Muscle layer of colon (tissue), 2 donors: ENCODE results near the gene CBX7.

Experiments used
- H3K27ac ChIP-seq: one replicate; pipeline ENCODE4 v1.7.0; 2013; ENCODE audit warnings: low read depth, mild to moderate bottlenecking, low read length, moderate library complexity
- H3K27me3 ChIP-seq, 2 donors: one replicate each; pipeline ENCODE4 v1.7.0; 2013; ENCODE audit warnings: low read length in 2 of 2, mild to moderate bottlenecking in 2 of 2; ENCODE audit not compliant: insufficient read depth in 2 of 2, control insufficient read depth in 1 of 2
- H3K36me3 ChIP-seq: one replicate; pipeline ENCODE4 v1.7.0; 2013; ENCODE audit warnings: mild to moderate bottlenecking, low read length; ENCODE audit not compliant: insufficient read depth
- H3K4me1 ChIP-seq: one replicate; pipeline ENCODE4 v1.7.0; 2013; ENCODE audit warnings: mild to moderate bottlenecking, low read length; ENCODE audit not compliant: insufficient read depth
- H3K4me3 ChIP-seq, 2 donors: one replicate each; pipeline ENCODE4 v1.7.0; 2013; ENCODE audit warnings: low read length in 2 of 2, low read depth in 1 of 2, mild to moderate bottlenecking in 1 of 2, moderate library complexity in 1 of 2
- H3K9ac ChIP-seq: one replicate; pipeline ENCODE4 v1.7.0; 2013; ENCODE audit warnings: low read length
- H3K9me3 ChIP-seq: one replicate; pipeline ENCODE4 v1.7.0; 2013; ENCODE audit warnings: mild to moderate bottlenecking, low read length
- donor health status: abdominal sarcoma.
- donor health status: Adenocarcinoma of cecum.

Gene CBX7

GRCh38 chr22:39138357-39138997 lies 14.0 kb downstream of the CBX7 start:
- H3K4me3 ChIP-seq: no peak overlapping the region
- H3K27ac ChIP-seq: no peak overlapping the region
- H3K27me3 ChIP-seq: no peaks in the 10 kb centered on the region
- peaks cover 18% of the 10 kb centered on the region for H3K36me3 ChIP-seq
- peaks cover 5% of the 10 kb centered on the region for H3K4me1 ChIP-seq
- no peaks in the 10 kb centered on the region for H3K9me3 ChIP-seq
- H3K9ac ChIP-seq: no peak overlapping the region

- Histone ChIP-seq H3K4me3 (no peak overlapping the region), H3K27me3 (no peaks in the 10 kb centered on the region), H3K9me3 (no peaks in the 10 kb centered on the region), H3K4me1 (peaks cover 13% of the 10 kb centered on the region), H3K27ac (no peak overlapping the region), H3K36me3 (peaks cover 40% of the 10 kb centered on the region), H3K9ac (no peak overlapping the region)
Measured at GRCh38 chr22:39136317-39136716, 16.2 kb downstream of the CBX7 start.

DNA sequence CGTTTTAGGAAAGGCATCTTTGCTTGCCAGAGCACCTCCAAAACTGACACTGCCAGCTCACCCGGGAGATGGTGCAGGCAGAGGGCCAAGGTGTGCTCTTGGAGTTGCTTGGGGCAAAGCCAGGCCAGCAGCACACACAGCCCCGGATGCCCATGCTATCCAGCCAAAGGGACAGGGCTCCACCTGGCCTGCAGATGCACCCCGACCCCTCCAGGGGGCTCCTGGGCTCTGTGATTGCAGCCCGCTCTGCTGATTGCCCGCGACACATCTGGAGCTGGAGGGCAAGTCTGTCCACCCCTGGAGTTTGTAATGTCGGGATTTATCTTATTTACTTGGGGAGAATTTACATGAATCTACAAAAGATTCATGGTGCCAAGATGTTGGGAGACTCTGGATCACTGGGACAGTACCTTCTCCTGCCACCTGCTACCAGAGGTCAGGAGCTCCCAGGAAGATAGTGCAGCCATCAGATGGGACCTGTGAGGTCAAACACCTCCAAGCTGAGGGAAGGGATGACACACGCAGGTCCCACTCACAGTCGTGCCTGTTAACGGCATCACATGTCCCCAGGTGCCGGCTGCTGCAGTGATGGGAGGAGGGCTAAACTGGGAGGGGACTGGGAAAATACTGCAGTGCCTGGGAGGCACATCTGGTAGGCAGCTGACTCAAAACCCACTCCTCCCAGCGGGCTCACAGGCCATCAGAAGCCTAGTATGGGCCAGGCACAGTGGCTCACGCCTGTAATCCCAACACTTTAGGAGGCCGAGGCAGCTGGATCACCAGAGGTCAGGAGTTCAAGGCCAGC lies 17.2 kb downstream of the CBX7 start:
- Histone ChIP-seq H3K27ac (no peak overlapping the region), H3K4me1 (peaks cover 23% of the 10 kb centered on the region), H3K27me3 (no peaks in the 10 kb centered on the region), H3K4me3 (no peak overlapping the region), H3K9ac (no peak overlapping the region), H3K9me3 (no peaks in the 10 kb centered on the region), H3K36me3 (peaks cover 41% of the 10 kb centered on the region)

DNA sequence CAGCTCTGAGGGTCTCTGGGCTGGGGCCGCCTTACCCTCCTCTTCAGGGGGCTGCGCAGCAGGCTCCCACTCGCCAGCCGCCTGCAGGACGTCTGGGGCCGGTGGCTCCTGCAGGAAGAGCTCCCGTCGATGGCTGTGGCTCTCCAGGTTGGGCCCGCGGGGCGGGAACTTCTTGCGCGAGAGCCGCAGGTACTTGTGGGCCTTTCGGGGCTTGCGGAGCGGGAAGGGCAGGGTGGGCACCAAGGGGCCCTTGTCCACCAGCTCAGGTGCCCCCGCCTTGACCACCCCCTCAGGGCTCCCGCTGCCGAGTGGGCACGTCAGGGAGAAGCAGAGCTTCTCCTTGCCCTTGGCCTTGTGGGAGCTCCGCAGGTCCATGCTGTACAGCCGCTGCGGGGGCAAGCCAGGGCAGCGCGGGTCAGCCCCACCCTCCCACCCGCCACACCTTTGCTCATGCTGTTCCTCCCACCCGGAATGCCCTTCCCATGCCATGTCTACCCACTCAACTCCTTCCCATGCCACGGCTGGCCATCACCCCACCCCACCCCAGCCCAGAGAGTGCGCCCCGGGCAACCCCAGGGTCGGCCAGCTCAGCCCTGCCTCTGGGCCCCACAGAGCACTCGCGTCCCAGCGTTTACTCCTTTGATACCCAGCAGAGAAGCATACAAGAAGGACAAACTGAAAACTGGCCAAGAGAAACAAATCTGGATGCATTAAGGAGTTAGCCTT lies 18.0 kb downstream of the CBX7 start:
- Histone ChIP-seq H3K9ac (no peak overlapping the region), H3K27ac (no peak overlapping the region), H3K4me3 (no peak overlapping the region), H3K4me1 (peaks cover 27% of the 10 kb centered on the region), H3K9me3 (no peaks in the 10 kb centered on the region), H3K27me3 (no peaks in the 10 kb centered on the region), H3K36me3 (peaks cover 41% of the 10 kb centered on the region)

DNA sequence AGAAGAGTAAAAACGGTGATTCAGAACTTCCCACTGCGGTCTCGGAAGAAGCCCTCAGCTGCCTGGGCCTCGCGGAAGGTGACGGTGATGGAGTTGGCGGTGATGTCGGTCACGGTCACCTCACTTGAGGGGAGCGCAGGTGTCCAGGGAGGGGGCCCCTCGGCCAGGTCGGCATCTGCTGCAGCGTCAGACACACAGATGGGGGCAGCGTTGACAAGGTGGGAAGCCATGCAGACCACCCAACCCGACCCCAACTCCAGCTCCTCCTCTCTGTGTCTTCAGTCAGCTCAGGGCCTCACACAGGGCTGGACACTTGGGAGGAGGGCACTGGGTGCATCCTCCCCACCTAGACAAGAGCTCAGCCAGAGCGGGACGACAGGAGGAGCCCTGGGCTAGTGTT lies 18.6 kb downstream of the CBX7 start:
- H3K9me3 ChIP-seq: no peaks in the 10 kb centered on the region
- no peak overlapping the region for H3K4me3 ChIP-seq
- no peak overlapping the region for H3K9ac ChIP-seq
- peaks cover 40% of the 10 kb centered on the region for H3K36me3 ChIP-seq
- peaks cover 27% of the 10 kb centered on the region for H3K4me1 ChIP-seq
- H3K27ac ChIP-seq: no peak overlapping the region
- H3K27me3 ChIP-seq: no peaks in the 10 kb centered on the region

DNA sequence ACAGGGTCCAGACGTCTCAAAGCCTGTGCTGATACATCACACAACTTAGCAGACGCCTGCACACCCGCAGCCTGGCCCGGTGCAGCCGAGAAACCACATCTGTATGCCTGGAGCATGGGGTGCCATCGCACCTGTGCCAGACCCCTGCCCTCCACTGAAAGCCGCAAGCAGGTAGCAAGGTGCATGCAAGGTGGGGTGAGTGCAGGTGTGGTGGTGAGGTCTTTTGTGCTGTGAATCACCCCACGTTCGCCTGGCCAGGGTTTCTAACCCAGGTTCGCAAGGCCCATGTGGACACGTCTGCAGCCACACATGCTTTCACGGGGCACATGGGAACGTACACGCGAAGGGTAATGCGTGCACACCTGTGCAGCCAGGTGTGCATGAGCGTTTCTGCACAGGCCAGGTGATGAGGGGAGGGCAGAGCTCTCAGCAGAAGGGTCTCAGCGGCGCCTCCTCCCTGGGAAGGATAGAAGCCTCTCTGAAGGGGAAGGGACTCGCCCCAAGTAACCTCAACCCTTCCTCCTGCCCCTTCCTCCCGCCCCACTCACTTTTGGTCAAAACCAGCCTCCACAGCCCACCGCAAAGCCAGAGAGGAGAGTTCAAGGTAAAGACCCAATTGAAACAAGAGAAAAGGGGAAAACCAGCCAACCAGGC lies 19.5 kb downstream of the CBX7 start:
- Histone ChIP-seq H3K36me3 (peaks cover 32% of the 10 kb centered on the region), H3K9me3 (no peaks in the 10 kb centered on the region), H3K27me3 (no peaks in the 10 kb centered on the region), H3K9ac (no peak overlapping the region), H3K4me1 (peaks cover 27% of the 10 kb centered on the region), H3K4me3 (no peak overlapping the region), H3K27ac (no peak overlapping the region)

- no peaks in the 10 kb centered on the region for H3K27me3 ChIP-seq
- no peaks in the 10 kb centered on the region for H3K9me3 ChIP-seq
- no peak overlapping the region for H3K4me3 ChIP-seq
- H3K36me3 ChIP-seq: peaks cover 31% of the 10 kb centered on the region
- H3K27ac ChIP-seq: no peak overlapping the region
- peaks cover 27% of the 10 kb centered on the region for H3K4me1 ChIP-seq
- H3K9ac ChIP-seq: no peak overlapping the region
Measured at GRCh38 chr22:39132281-39132680, 20.2 kb downstream of the CBX7 start.

DNA sequence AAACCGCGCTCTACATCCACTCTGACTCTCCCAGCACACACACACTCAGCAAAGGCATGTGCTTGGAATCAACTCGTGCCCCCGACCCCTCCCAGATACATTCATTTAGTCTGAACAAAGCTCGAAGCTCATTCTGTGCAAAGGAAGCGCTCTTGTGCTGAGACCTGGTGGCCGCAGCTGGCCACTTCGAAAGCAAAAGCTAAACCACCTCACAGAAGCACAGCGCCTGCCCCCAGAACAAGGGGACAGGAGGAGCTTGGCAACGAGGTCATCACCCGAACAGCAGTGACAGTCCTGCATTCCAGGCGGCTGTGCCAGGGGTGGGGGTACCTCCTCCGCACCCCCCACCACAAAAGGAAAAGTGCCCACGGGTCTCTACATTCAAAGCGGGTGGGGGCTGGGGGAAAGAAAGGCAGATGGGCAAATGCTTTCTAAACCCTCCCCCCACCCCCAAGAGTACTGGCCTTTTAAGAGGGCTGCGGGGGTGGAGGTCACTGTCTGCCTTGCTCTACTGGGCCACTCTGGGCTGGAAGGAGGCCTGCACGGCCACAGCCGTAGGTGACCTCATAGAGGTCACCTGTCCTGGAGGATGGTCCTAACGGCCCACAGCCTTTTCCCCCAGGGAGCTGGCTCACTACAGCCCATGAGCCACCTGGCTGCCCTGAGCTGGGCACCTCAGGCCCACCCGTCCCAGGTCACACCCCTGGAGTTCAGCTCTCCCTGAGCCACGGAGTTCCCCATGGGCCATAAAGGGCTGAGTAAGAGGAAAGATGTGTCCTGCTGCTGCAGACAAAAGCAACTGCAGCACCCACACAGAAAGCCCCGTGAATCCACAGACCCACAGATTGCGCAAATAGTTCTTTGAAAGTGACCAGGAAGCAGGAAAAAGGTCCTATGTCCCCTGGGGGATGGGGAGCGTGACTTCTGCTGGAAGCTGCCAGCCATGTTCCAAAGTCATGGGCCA lies 21.3 kb downstream of the CBX7 start:
- H3K4me1 ChIP-seq: peaks cover 27% of the 10 kb centered on the region
- H3K4me3 ChIP-seq: peak overlapping the region in 1 of 2 donors; percentile 9
- H3K27me3 ChIP-seq: no peaks in the 10 kb centered on the region
- H3K9ac ChIP-seq: peak overlapping the region; percentile 33
- H3K27ac ChIP-seq: no peak overlapping the region
- H3K36me3 ChIP-seq: peaks cover 31% of the 10 kb centered on the region
- no peaks in the 10 kb centered on the region for H3K9me3 ChIP-seq

DNA sequence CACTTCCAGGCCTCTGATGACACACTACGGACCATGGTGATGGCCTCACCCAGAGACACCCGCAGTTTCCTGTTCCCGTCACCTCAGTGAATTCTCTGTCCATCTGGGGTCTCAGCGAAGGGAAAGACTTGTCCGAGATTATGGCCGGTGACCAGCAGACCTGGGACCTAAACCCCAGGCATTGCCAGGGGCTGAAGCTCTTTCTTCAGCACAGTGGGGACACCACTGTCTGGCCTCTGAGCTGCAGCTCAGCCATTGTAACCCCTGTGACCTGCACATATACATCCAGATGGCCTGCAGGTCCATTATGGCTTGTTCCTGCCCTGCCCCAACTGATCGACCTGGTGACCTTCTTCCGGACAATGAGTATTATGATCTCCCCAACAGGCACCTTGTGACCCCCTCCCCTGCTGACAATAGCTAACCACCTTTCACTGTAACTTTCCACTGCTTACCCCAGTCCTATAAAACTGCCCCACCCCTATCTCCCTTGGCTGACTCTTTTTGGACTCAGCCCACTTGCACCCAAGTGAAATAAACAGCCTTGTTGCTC lies 22.3 kb downstream of the CBX7 start:
- Histone ChIP-seq H3K36me3 (peaks cover 31% of the 10 kb centered on the region), H3K9me3 (no peaks in the 10 kb centered on the region), H3K27me3 (no peaks in the 10 kb centered on the region), H3K4me1 (peaks cover 23% of the 10 kb centered on the region), H3K9ac (no peak overlapping the region), H3K4me3 (no peak overlapping the region), H3K27ac (no peak overlapping the region)

DNA sequence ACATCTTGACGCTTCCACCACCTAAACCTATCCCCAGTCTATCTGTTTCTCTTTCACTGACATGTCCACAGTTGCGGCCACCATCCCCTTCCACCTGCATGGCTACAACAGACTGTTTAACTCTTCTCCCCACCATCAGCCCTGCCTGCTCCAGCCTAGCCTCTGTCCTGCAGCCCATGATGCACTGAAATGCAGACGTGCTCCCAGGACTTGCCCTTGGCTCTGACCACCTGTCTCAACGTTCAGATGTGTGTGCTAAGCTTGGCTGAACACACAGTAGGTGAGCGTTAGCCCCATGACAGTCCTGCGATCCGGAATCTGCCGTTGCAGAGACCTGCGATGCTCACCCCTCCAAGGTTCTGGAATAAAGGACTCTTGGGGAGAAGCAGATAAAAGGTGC lies 22.7 kb downstream of the CBX7 start:
- H3K27me3 ChIP-seq: no peaks in the 10 kb centered on the region
- H3K9me3 ChIP-seq: no peaks in the 10 kb centered on the region
- H3K4me1 ChIP-seq: peaks cover 23% of the 10 kb centered on the region
- no peak overlapping the region for H3K9ac ChIP-seq
- H3K27ac ChIP-seq: no peak overlapping the region
- peaks cover 31% of the 10 kb centered on the region for H3K36me3 ChIP-seq
- no peak overlapping the region for H3K4me3 ChIP-seq
